EH (cell line): ENCODE data around the gene KIRREL1.
A peak's percentile ranks its signal among the peaks of the same experiment; 100 is the strongest.

Source experiments
- DNase-seq: peaks from one replicate; pipeline ENCODE4 v3.0.0-alpha.2; 2015; ENCODE audit warnings: low read depth

The KIRREL1 gene

DNA sequence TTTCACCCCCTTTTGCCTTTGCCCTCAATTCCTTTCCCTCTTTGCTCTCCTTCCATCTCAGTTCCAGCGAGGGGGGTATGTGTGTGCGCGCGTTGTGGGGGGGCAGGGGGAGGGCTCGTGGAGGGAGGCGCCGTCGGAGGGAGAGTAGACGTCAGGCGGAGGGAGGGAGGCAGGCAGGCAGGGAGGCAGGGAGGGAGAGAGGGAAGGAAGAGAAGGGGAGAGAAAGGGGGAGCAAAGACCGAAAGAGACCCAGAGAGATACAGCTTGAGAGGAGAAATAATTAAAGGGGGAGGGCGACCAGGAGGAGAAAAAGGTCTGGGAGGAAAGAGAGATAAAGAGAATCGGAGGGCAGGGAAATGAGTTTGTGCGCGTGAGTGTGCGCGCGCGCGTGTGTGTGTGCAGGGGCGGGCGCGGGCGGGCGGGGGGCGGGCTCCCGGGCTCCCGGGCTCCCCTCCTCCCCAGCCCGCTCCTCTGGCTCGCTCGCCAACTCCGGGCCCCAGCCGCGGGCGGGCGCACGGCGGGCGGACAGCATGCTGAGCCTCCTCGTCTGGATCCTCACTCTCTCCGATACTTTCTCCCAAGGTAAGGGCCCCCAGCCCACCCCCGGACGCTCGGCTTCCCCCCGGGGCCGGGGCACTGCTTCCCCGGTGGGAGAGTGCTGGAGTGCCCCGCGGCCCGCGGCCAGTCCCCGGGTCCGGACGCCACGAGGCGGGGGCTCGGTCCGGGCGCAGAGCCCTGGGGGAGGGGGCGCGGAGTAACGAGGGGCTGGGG lies at the start of gene KIRREL1:
Gene KIRREL1 (plus strand): TSS at position 499 of the 771 bp plus-strand sequence. CDS start 32 bp downstream, at position 531.
- DNase-seq: peak; percentile 81

DNA sequence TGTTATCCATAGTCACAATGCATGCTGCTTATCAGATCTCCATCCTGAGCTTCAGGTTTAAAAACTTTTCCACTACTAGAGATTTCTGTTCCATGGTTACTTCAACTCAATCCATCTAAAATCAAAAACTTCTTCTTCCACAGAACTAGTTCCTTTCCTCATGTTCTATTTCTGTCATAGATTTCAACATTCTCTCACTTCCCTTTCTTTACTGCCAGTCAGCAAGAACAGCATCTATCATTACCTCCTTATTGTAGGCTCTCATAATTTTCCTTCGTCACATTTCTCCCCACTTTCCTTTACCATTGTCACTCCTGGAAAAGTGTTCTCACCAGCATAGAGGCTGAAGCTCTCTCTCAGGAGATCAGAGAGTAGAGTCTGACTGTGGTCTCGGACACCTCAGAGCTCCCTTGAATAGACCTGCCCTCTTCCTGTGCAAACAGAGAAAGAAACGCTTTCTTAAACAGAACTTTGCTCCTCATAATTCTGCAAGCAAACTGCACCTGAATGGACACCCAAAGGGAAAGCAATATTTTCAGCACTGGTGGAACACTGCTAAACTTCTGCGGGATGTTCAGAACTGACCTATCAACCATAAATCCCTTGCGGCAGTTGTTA lies 48.7 kb upstream of the KIRREL1 start:
- no peak for DNase-seq

- peak; percentile 41 for DNase-seq
These were observed 45.0 kb upstream of the KIRREL1 start for GRCh38 chr1:157948312-157949073.

DNA sequence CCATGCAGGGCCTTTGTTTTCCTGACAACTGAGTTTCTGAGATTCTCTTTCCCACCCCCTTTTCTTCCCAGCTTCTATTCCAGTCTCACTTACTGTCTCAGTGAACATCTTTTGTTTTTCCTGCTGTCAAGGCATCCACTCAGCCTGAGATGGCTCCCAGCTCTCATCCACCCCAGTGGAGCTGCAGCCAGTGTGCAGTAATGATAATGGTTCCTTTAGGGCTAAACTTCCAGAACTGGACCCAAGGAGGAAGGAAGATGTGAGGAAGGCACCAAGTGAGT lies 44.4 kb upstream of the KIRREL1 start:
- no peak for DNase-seq

- DNase-seq: no peak
These were observed 42.2 kb upstream of the KIRREL1 start for GRCh38 chr1:157951230-157951629.

DNA sequence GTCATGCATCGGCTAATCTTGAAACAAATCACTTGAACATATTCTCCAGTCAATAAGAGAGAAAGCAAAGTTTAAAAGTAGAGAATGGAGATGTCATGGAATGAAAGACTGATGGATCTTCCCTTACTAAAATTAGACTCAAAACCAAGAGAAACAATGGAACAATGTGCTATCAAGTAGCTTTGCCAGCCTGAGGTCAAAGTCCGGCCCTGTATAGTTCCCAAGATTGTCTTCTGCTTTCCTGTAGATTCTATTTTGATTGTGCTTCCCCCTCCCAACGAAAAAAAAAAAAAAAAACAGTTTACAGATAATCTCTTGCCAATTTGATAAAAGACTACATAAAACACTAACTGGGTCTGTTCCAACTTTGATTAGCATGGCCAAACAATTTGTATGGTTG lies 40.8 kb upstream of the KIRREL1 start:
- no peak for DNase-seq

GRCh38 chr1:157955221-157955620 lies 38.2 kb upstream of the KIRREL1 start:
- no peak for DNase-seq

DNA sequence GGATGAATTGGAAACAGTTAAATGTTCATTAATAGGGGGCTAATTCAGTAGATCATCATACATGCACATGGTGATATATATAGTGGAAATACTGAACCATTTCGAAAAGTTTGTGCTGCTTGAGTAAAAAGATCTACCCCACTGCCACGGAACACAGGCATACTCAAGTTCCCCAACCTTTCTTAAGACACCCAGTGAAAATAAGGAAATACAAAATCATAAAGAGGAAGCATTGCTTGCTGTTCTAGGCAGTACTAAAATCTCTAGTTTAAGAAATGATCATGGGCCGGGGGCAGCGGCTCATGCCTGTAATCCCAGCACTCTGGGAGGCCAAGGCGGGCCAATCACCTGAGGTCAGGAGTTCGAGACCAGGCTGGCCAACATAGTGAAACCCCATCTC lies 37.6 kb upstream of the KIRREL1 start:
- no peak for DNase-seq

DNA sequence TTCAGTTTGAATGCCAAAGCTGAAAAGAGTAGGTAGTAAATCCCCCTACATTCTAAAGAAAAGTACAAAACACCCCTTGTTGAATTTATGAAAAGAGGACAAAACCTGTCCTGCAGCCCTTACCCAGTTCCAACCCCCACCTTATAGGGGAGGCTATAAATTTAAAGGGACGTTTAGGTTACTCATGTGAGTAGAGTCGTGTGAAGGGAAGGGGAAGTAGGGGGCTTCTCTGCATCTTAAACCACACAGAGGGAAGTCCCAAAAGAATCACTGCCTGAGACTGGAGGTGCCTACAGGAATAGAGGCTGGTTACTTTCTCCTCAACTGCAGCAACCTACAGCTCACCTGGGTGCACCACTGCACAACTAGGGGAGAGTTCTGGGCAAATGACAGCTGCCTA lies 36.7 kb upstream of the KIRREL1 start:
- DNase-seq: no peak

DNA sequence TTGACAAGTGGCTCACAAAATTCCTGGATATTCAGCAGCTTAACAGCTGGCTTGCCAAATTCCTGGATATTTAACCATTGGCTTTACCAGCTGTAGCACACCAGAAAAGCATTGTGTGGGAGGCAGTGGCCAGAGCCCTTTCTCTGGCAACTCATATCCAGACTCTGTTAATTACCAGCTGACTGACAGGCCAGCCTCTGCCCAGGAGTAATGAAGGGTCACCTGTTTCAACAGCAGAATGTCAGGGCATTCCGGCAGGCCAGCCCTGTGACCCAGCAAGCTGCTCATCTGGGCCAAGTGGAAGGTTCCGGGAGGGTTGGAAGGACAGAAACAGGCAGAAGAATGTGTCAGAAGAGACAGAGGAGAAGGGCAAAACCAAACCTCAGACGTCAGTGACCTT lies 35.2 kb upstream of the KIRREL1 start:
- no peak for DNase-seq

- no peak for DNase-seq
These were observed 33.7 kb upstream of the KIRREL1 start for GRCh38 chr1:157959750-157960149.

GRCh38 chr1:157960773-157961172 lies 32.7 kb upstream of the KIRREL1 start:
- no peak for DNase-seq

DNA sequence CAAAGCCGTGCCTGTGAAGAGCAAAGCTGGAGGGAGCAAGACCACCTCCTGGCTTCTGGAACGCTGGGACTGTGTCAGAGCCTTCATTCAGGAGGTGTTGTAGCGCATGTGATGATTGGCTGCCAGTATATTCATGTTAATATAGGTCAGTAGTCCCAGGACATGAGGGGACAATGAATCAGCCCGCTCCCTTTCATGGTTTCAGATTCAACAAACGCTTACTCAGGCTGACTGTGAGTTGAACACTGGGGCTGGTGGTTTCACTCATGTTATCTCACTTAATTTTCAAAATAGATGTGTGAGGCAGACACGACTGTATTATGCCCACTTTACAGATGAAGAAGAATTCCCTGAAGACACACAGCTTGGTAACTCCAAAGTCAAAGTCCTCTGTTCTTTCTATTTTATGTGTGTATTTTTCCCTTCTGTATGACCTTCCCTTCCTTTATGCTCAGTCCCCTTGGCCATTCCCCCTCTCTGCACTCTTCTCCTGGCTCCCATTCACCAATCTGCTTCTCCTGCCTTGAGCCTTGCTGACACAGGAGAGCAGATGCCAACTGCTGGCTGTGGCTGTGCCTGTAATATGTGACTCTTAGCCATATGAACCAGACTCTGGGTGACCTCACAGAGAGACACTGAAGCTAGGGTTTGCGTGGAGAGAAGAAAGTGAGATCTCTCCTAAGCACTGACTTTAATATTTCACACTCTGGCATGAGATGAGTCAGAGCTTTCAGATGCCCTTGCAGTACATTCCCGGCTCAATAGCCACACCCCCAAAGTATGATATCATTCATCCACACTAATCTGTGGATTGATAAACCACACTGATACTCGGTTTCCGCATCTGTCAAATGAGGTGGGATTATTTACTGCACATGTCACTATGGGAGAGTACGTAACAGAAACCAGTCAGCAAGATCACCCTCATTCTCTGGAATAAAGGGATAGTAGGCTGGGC lies 31.4 kb upstream of the KIRREL1 start:
- DNase-seq: peak; percentile 77

- peak; percentile 74 for DNase-seq
These were observed 29.7 kb upstream of the KIRREL1 start for GRCh38 chr1:157963713-157964112.

GRCh38 chr1:157965584-157965983 lies 27.9 kb upstream of the KIRREL1 start:
- no peak for DNase-seq

DNA sequence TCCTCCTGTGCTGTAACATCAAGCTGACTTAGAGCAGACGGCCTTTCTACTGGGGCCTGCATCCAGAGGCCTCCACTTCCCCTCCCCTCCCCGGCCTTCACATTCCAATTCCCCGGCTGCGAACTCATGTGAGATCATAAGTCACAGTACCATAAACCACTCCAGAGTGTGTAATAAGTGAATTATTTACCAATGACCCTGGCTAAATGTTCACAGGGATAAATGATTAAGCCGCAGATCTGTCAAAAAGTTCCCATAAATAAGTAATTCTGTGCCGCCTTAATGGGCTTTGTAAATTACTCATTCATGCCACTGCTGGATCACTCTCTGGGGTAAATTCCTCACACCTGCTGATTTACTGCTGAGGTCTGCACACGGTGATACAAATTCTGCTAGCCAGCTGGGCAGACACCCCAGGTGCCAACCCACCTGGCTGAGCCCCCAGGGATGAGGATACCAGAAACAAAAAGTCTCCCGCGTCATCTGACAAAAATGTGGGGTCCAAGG lies 27.4 kb upstream of the KIRREL1 start:
- DNase-seq: peak; percentile 71

DNA sequence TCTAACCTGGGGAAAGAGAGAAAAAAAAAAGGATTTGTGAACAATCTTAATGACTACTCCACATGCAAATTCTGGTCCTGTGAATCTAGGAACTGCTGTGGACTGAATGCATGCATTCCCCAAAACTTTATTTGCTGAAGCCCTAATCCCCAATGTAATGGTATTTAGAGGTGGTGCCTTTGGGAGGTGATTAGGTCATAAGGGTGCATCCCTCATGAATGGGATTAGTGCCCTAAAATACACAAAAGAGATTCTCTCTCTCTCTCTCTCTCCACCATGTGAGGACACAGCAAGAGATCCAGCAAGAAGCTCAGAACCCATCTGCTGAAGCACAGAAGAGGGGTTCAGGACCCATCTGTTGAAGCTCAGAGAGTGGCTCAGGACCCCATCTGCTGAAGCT lies 26.2 kb upstream of the KIRREL1 start:
- DNase-seq: no peak

- DNase-seq: peak; percentile 84
These were observed 24.9 kb upstream of the KIRREL1 start for GRCh38 chr1:157968508-157968907.

- peak; percentile 90 for DNase-seq
These were observed 24.5 kb upstream of the KIRREL1 start for GRCh38 chr1:157968946-157969345.

DNA sequence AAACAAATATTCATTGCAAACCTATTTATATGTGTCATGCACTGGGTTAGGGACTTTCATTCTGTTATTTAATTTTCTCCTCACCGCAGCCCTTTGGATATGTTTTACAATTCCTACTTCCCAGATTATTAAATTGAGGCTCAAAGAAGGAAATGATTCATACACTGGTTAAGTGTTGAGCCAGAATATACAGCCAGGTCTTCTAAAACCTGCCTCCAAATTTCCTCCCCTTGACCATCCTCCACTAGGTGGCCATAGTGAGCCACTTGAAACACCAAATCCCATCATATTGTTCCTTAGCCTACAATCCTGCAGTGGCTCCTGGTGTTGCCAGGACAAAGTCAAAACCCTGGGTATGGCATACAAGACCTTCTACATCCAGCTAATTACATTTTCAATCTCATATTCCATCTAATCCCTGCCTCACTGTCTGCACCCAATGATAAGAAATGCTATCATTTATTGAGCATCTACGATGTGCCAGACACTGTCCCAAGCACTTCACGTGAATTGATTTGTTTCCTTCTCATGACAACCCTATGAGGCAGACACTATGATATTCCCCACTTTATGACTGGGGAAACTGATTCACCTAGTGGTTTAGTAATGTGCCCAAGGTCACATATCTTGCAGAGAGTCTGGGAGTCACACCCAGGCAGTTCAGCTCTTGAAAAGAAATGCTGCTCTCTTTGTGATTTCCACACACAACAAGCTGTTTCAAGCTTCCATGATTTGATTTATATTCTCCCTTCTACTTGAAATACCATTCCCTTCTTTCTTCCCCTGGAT lies 23.6 kb upstream of the KIRREL1 start:
- peak; percentile 87 for DNase-seq

- DNase-seq: no peak
These were observed 21.7 kb upstream of the KIRREL1 start for GRCh38 chr1:157971769-157972168.
